HepG2 (cell line): ENCODE results near the gene NCS1. TPM values are rescaled to one million over a fixed set of nuclear protein-coding genes. Genes with fewer than 3 reads are reported as not detected.
A peak's percentile ranks its signal among the peaks of the same experiment; 100 is the strongest.

ENCODE experiments used
- ATAC-seq: fragments of 200-7000 bp; cut with Tn5 transposase; 3 replicates; pipeline ENCODE4 v1.9.1; 2020; ENCODE audit warnings: mild to moderate bottlenecking, moderate library complexity
- BruUV-seq: library from RNA; stranded (reverse); fragments of 400-500 nt; replicated peaks from 2 replicates; lab custom pipeline; 2021; lab: Mats Ljungman, UMichigan
- CTCF ChIA-PET: fragments of 300-600 bp; formaldehyde crosslinking; extraction: SDS; loops from one replicate; lab custom pipeline; 2021; ENCODE audit warnings: low total read pairs, inconsistent platforms, low intra/inter-chr PET ratio; lab: Yijun Ruan, JAX
- POLR2A ChIA-PET: fragments of 350-600 bp; sonication (Branson Sonifier 250); formaldehyde crosslinking; loops from one replicate; lab custom pipeline; 2020; ENCODE audit warnings: antibody characterized with exemption, inconsistent platforms; lab: Yijun Ruan, JAX
- DNase-seq: peaks from one replicate; pipeline ENCODE4 v3.0.0-alpha.2; 2015; ENCODE audit warnings: low spot score
- FAIRE-seq: peaks from 3 replicates; lab custom pipeline; 2011; peaks lifted over from hg19 to GRCh38; lab: Jason Lieb, UNC
- H2AFZ ChIP-seq: one replicate; pipeline ENCODE4 v1.6.1; 2011; ENCODE audit warnings: low read length, inconsistent platforms
- H3K27ac ChIP-seq: fragments of 300-600 bp; 3 replicates; pipeline ENCODE4 v1.8.0; 2011; ENCODE audit warnings: mixed run types, mild to moderate bottlenecking, mixed read lengths, low read length, inconsistent platforms; ENCODE audit not compliant: insufficient read depth; ENCODE audit errors: extremely low read length
- H3K27me3 ChIP-seq, 2 experiments: fragments of 200-600 bp in 1 of 2; 2 replicates in 1 of 2; 3 replicates in 1 of 2; pipeline versions ENCODE4 v1.6.0 to v1.8.0; 2011; ENCODE audit warnings: low read length in 2 of 2, mild to moderate bottlenecking in 2 of 2, moderate library complexity in 2 of 2, inconsistent platforms in 1 of 2; ENCODE audit not compliant: insufficient read depth in 2 of 2, control insufficient read depth in 1 of 2
- H3K36me3 ChIP-seq, 2 experiments: fragments of 200-600 bp in 1 of 2; replicated peaks in 1 of 2; 2 replicates in 1 of 2; 3 replicates in 1 of 2; pipeline versions ENCODE4 v1.5.1 to v1.8.0; 2011; ENCODE audit warnings: low read length in 2 of 2, inconsistent platforms in 1 of 2; ENCODE audit not compliant: insufficient read depth in 2 of 2, control insufficient read depth in 1 of 2
- H3K4me1 ChIP-seq: 2 replicates; pipeline ENCODE4 v1.5.1; 2012; ENCODE audit warnings: low read length, inconsistent platforms; ENCODE audit not compliant: insufficient read depth
- H3K4me2 ChIP-seq: 2 replicates; pipeline ENCODE4 v1.6.0; 2011; ENCODE audit warnings: low read depth, low read length, inconsistent platforms
- H3K4me3 ChIP-seq, 3 experiments: fragments of 200-600 bp in 1 of 3; sonication (generic), shearing (Covaris generic) in 1 of 3; replicated peaks in 1 of 3; 2 replicates each; pipeline ENCODE4 v1.5.1; 2011 to 2016; ENCODE audit warnings: low read length in 3 of 3, inconsistent platforms in 2 of 3, low read depth in 2 of 3, mild to moderate bottlenecking in 2 of 3, control low read depth in 1 of 3, mixed read lengths in 1 of 3; ENCODE audit not compliant: insufficient read depth in 1 of 3
- H3K79me2 ChIP-seq: one replicate; pipeline ENCODE4 v1.6.1; 2011; ENCODE audit warnings: low read length, inconsistent platforms; ENCODE audit not compliant: insufficient read depth
- H3K9ac ChIP-seq: 2 replicates; pipeline ENCODE4 v1.6.0; 2011; ENCODE audit warnings: mild to moderate bottlenecking, low read depth, low read length, inconsistent platforms; ENCODE audit not compliant: insufficient read depth
- H3K9me3 ChIP-seq: 2 replicates; pipeline ENCODE4 v1.5.1; 2012; ENCODE audit warnings: mild to moderate bottlenecking, low read length
- H4K20me1 ChIP-seq: 2 replicates; pipeline ENCODE4 v1.6.0; 2011; ENCODE audit warnings: inconsistent platforms, mild to moderate bottlenecking, low read length, moderate library complexity; ENCODE audit not compliant: insufficient read depth
- ATF2 ChIP-seq: sonication (generic); formaldehyde crosslinking; IDR thresholded peaks from 2 replicates; pipeline ENCODE4 v1.4.0; 2020; ENCODE audit warnings: missing genetic modification reagents
- CEBPB ChIP-seq: IDR thresholded peaks from 2 replicates; pipeline ENCODE4 v1.6.1; 2011; ENCODE audit warnings: low read depth, low read length, improper control_type of control experiment, borderline replicate concordance
- NONO ChIP-seq, 2 experiments: fragments of 450-650 bp in 1 of 2; sonication (generic) in 1 of 2; formaldehyde crosslinking in 1 of 2; IDR thresholded peaks in 1 of 2; conservative IDR thresholded peaks in 1 of 2; 2 replicates each; pipeline versions ENCODE4 v1.6.1 to v1.8.0; 2017 to 2022; ENCODE audit warnings: mild to moderate bottlenecking in 1 of 2, missing genetic modification reagents in 1 of 2, moderate library complexity in 1 of 2
- ZNF501 ChIP-seq: sonication (generic); formaldehyde crosslinking; IDR thresholded peaks from 2 replicates; pipeline ENCODE4 v1.5.1; 2020; ENCODE audit warnings: mild to moderate bottlenecking, moderate library complexity, missing genetic modification reagents
- ZNF777 ChIP-seq: sonication (generic); formaldehyde crosslinking; IDR thresholded peaks from 2 replicates; pipeline ENCODE4 v1.4.0; 2020; ENCODE audit warnings: missing genetic modification reagents
- ZNF839 ChIP-seq: sonication (generic); formaldehyde crosslinking; IDR thresholded peaks from 2 replicates; pipeline ENCODE4 v1.4.0; 2020; ENCODE audit warnings: missing genetic modification reagents, mild to moderate bottlenecking, borderline replicate concordance
- ZSCAN30 ChIP-seq: sonication (generic); formaldehyde crosslinking; IDR thresholded peaks from 2 replicates; pipeline ENCODE4 v1.5.0; 2020; ENCODE audit warnings: mild to moderate bottlenecking, missing genetic modification reagents
- WGBS: methylation state at CpG from one replicate; pipeline ENCODE4 v1.1.6; 2017; ENCODE audit warnings: low lambda C conversion rate; 5-methylcytosine and 5-hydroxymethylcytosine counted together
- in situ Hi-C: cut with HindIII; loops from 2 replicates; pipeline ENCODE4 v1.10.0; 2017; ENCODE audit warnings: low pct_unique_long_range_greater_than_20kb; ENCODE audit not compliant: extremely low pct_ligation_motif_present
- intact Hi-C: fragments of 100-400 bp; cut with micrococcal nuclease; formaldehyde crosslinking; loops from one replicate; pipeline ENCODE4 v1.10.0; 2022; ENCODE audit not compliant: unreplicated experiment
- polyA plus RNA-seq, 8 experiments: library from polyadenylated mRNA; depleted of rRNA in 3 of 8; stranded (reverse) in 7 of 8; unstranded in 1 of 8; fragments of >200 nt; fragmentation: Illumina TruSeq in 4 of 8; extraction: Trizol in 4 of 8; gene quantifications; 2 replicates each; pipeline versions ENCODE4 v1.2.1 to v1.2.3, GENCODE V29; 2011 to 2016; ENCODE audit warnings: low read depth in 4 of 8, missing spikeins in 1 of 8, mixed read lengths in 1 of 8; ENCODE audit not compliant: insufficient read depth in 1 of 8
- total RNA-seq, 5 experiments: library from RNA; depleted of rRNA; stranded (reverse); fragments of >200 nt; fragmentation: Illumina TruSeq; extraction: Trizol; gene quantifications; 2 replicates each; pipeline ENCODE4 v1.2.3, GENCODE V29; 2016; ENCODE audit warnings: low read depth in 1 of 5

Gene NCS1
- total and polyA plus RNA-seq, 2 of the 13 experiments (the other 11 are each of a cell fraction or from before 2014, with no cell fraction given), result 4.7 to 6.1 TPM

- Histone ChIP-seq H4K20me1 (no peaks in the 10 kb centered on the region), H3K4me3 (no peak overlapping the region), H3K27ac (no peak overlapping the region), H3K27me3 (peaks cover 6 to 70% of the 10 kb centered on the region in 2 experiments; a peak in 4 of 5 replicates), H3K79me2 (no peaks in the 10 kb centered on the region)
- TF ChIP-seq ZNF839 (CRISPR knock-in tag) (no peak), NONO (IDR thresholded peaks at IDR 0.05) (no peak), NONO (CRISPR knock-in tag; conservative IDR thresholded peaks at IDR 0.05) (no peak), ZNF501 (CRISPR knock-in tag) (no peak), ATF2 (CRISPR knock-in tag) (no peak), ZSCAN30 (CRISPR knock-in tag) (no peak), ZNF777 (CRISPR knock-in tag) (no peak), CEBPB (no peak)
- TF ChIP-seq, all 625 proteins: peak for 0
- no peak overlapping the region for H2AFZ ChIP-seq
- DNase-seq (no peak), FAIRE-seq (no peak), ATAC-seq (peak; percentile 20; the same call in 2 of the 3 replicates)
- in situ Hi-C loops, result no loop called here
- POLR2A ChIA-PET, result no interaction called here
- intact Hi-C loops, result no loop called here
- H3K4me1 ChIP-seq, result peaks cover 39% of the 10 kb centered on the region
- BruUV-seq, result no TSS peak
- H3K9me3 ChIP-seq, result no peaks in the 10 kb centered on the region
- CTCF ChIA-PET, result no interaction called here
- H3K4me2 ChIP-seq, result no peak overlapping the region
- 23% methylated on average over 20 of the region's 41 CpGs for WGBS
- H3K9ac ChIP-seq, result no peak overlapping the region
- no peaks in the 10 kb centered on the region for H3K36me3 ChIP-seq
Observed at GRCh38 chr9:130266236-130267098, 94.3 kb downstream of the NCS1 start.
